OCI-LY7 (cell line): Measurements from ENCODE around the gene PLD1.

Source experiments
- EZH2phosphoT487 ChIP-seq: fragments of 200-600 bp; sonication (generic); IDR thresholded peaks from 2 replicates; pipeline ENCODE4 v1.6.1; 2018; ENCODE audit warnings: low read depth, borderline replicate concordance, mild to moderate bottlenecking, mixed run types, antibody characterized with exemption, low read length, moderate library complexity, mixed read lengths
- TF ChIP-seq, protein P1 (sequence below): fragments of 200-600 bp; sonication (generic); conservative IDR thresholded peaks from 2 replicates; pipeline ENCODE4 v1.5.1; 2014; ENCODE audit warnings: mild to moderate bottlenecking, antibody characterized with exemption, low read length, moderate library complexity, mixed read lengths

GRCh38 chr3:171839270-171839669, 29.0 kb upstream of the PLD1 start:
- TF ChIP-seq, protein P1, sequence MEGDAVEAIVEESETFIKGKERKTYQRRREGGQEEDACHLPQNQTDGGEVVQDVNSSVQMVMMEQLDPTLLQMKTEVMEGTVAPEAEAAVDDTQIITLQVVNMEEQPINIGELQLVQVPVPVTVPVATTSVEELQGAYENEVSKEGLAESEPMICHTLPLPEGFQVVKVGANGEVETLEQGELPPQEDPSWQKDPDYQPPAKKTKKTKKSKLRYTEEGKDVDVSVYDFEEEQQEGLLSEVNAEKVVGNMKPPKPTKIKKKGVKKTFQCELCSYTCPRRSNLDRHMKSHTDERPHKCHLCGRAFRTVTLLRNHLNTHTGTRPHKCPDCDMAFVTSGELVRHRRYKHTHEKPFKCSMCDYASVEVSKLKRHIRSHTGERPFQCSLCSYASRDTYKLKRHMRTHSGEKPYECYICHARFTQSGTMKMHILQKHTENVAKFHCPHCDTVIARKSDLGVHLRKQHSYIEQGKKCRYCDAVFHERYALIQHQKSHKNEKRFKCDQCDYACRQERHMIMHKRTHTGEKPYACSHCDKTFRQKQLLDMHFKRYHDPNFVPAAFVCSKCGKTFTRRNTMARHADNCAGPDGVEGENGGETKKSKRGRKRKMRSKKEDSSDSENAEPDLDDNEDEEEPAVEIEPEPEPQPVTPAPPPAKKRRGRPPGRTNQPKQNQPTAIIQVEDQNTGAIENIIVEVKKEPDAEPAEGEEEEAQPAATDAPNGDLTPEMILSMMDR: no peak
- no peak for TF ChIP-seq EZH2phosphoT487
